ENCODE measurements around the gene MC2R. TPM values are rescaled to one million over a fixed set of nuclear protein-coding genes. Genes with fewer than 3 reads are reported as not detected.

The MC2R gene
- total and polyA plus RNA-seq, 10 of the 15 experiments (the other 5 are each of a cell fraction or from before 2014, with no cell fraction given): 0.15 TPM; not detected in 9

- H3K79me2 ChIP-seq (ENCODE audit: control insufficient read depth, insufficient read depth, low read length): no peaks in the 10 kb centered on the region
- no peak overlapping the region for H3K9ac ChIP-seq (ENCODE audit: control insufficient read depth, insufficient read depth, low read length)
- no peak overlapping the region for H3K4me3 ChIP-seq
- 84% methylated on average over 22 of the region's 22 CpGs for WGBS (ENCODE audit: insufficient coverage, insufficient replicate concordance, low lambda C conversion rate, missing lambda C conversion rate)
- intact Hi-C loops (cut with micrococcal nuclease; ENCODE audit: unreplicated experiment): no loop called here
- ChIA-PET SMC1A (ENCODE audit: uncharacterized antibody, unreplicated experiment) (no interaction called here), CTCF (no interaction called here), RAD21 (ENCODE audit: unreplicated experiment) (no interaction called here), POLR2A (no interaction called here)
- no peak for ATAC-seq
- no peak for FAIRE-seq
- no TSS peak for BruUV-seq (replicated peaks)
- DNase-seq (ENCODE audit: low read depth, low spot score): no peak
- in situ Hi-C loops (cut with MboI): no loop called here
- no peak overlapping the region for H3K27ac ChIP-seq (ENCODE audit: control insufficient read depth, insufficient read depth)
- H3K9me3 ChIP-seq (replicated peaks; ENCODE audit: control insufficient read depth, insufficient read depth, low read length): no peaks in the 10 kb centered on the region
- no peaks in the 10 kb centered on the region for H3K36me3 ChIP-seq (ENCODE audit: control insufficient read depth in 2 of 2, insufficient read depth in 2 of 2, low read length in 1 of 2)
- H3K4me2 ChIP-seq (ENCODE audit: control insufficient read depth, insufficient read depth): no peak overlapping the region
- no peaks in the 10 kb centered on the region for H4K20me1 ChIP-seq (ENCODE audit: control insufficient read depth, insufficient read depth)
- H3K27me3 ChIP-seq (replicated peaks in 1 of 2; ENCODE audit: control insufficient read depth in 2 of 2, insufficient read depth in 2 of 2, low read length in 1 of 2): no peaks in the 10 kb centered on the region
- TF ChIP-seq FOS (IDR thresholded peaks at IDR 0.05; ENCODE audit: borderline replicate concordance, extremely low read depth, insufficient read length) (no peak), DPF2 (IDR thresholded peaks at IDR 0.05) (no peak), MYB (IDR thresholded peaks at IDR 0.05; ENCODE audit: borderline replicate concordance, low read depth, low read length) (no peak), HDGF (IDR thresholded peaks at IDR 0.05) (no peak)
- no peak overlapping the region for H2AFZ ChIP-seq (ENCODE audit: control insufficient read depth, low read depth, low read length)
- no peaks in the 10 kb centered on the region for H3K4me1 ChIP-seq (ENCODE audit: control insufficient read depth, insufficient read depth, low read length)
Measured at GRCh38 chr18:13836559-13836958, 78.8 kb downstream of the MC2R start.

- ChIA-PET RAD21 (ENCODE audit: unreplicated experiment) (no interaction called here), POLR2A (no interaction called here), CTCF (interaction anchor here (0.6 to 1.2 kb wide), 2 partner anchors 251 to 263 kb away, joined by 3 read pairs; no protein-coding TSS in a partner anchor), SMC1A (ENCODE audit: uncharacterized antibody, unreplicated experiment) (no interaction called here)
- H3K79me2 ChIP-seq (ENCODE audit: control insufficient read depth, insufficient read depth, low read length): no peaks in the 10 kb centered on the region
- no peak for TF ChIP-seq CHD2 (IDR thresholded peaks at IDR 0.05; ENCODE audit: borderline replicate concordance, low read depth, low read length)
- no peak for TF ChIP-seq ZBTB40 (IDR thresholded peaks at IDR 0.05; ENCODE audit: borderline replicate concordance)
- H3K9ac ChIP-seq (ENCODE audit: control insufficient read depth, insufficient read depth, low read length): no peak overlapping the region
- H3K9me3 ChIP-seq (replicated peaks; ENCODE audit: control insufficient read depth, insufficient read depth, low read length): no peaks in the 10 kb centered on the region
- intact Hi-C loops (cut with micrococcal nuclease; ENCODE audit: unreplicated experiment) (no loop called here), in situ Hi-C loops (cut with MboI) (no loop called here)
- DNase-seq (ENCODE audit: low read depth, low spot score) (no peak), ATAC-seq (no peak), FAIRE-seq (no peak)
- H3K36me3 ChIP-seq (ENCODE audit: control insufficient read depth in 2 of 2, insufficient read depth in 2 of 2, low read length in 1 of 2): no peaks in the 10 kb centered on the region
- BruUV-seq (replicated peaks): no TSS peak
- no peak overlapping the region for H2AFZ ChIP-seq (ENCODE audit: control insufficient read depth, low read depth, low read length)
- H3K27me3 ChIP-seq (replicated peaks in 1 of 2; ENCODE audit: control insufficient read depth in 2 of 2, insufficient read depth in 2 of 2, low read length in 1 of 2): no peaks in the 10 kb centered on the region
- no peak overlapping the region for H3K4me3 ChIP-seq
- no peaks in the 10 kb centered on the region for H3K4me1 ChIP-seq (ENCODE audit: control insufficient read depth, insufficient read depth, low read length)
- no peak overlapping the region for H3K27ac ChIP-seq (ENCODE audit: control insufficient read depth, insufficient read depth)
- 10% methylated on average over 6 of the region's 6 CpGs for WGBS (ENCODE audit: insufficient coverage, insufficient replicate concordance, low lambda C conversion rate, missing lambda C conversion rate)
- H3K4me2 ChIP-seq (ENCODE audit: control insufficient read depth, insufficient read depth): no peak overlapping the region
- H4K20me1 ChIP-seq (ENCODE audit: control insufficient read depth, insufficient read depth): no peaks in the 10 kb centered on the region
Measured at GRCh38 chr18:13835202-13835601, 80.1 kb downstream of the MC2R start.

Data from GM12878 (cell line).